ENCODE results near the gene CNPY1. TPM values are rescaled to one million over a fixed set of nuclear protein-coding genes. Genes with fewer than 3 reads are reported as not detected.

The CNPY1 gene
- total and polyA plus RNA-seq, 9 of the 15 experiments (the other 6 are each of a cell fraction or from before 2014, with no cell fraction given), result not detected

DNA sequence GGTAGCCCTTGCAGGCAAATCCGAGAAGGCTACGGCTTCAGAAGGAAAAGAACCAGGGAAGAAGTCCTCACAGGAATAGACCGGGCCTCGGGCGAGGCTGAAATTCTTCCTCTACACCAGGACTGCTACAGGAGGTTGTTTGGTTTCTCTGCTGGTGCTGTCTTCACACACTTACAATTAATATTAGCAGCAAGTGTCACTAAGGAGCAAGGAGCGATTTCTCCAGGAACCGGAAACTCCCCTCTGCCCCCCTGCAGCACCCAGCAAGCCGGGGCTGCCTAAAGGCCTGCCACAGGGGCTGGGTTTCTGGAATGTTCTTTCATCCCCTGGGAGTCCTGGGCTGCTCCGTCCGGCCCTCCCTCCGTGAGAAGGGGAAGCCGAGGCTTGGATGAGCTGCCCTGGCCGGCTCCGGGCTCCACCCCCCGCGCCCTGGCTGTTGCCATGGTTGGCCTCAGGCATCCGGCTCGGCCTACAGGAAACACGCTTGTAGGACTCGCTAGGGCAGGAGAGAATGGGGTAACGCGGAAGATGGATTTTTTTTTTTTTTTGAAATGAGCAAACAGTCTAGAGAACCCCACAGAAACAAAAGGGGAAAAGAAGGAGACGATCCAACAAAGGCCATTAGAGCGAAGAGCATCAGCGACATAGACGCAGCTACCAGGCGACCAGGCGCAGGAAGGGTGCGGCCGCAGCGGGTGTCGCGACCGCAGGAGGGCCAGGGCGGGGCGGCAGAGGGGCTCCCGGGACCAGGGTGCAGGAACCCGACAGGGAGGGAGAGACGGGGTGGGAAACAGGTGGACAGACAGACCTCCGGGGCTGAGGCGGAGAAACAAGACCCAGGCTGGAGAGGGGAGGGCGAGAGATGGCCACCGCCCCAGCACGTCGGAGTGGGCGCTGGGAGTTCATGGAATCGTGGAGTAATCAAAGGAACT lies 55.4 kb downstream of the CNPY1 start (continued):
- TF ChIP-seq ZNF282 (CRISPR knock-in tag; IDR thresholded peaks at IDR 0.05) (no peak), CREBBP (IDR thresholded peaks at IDR 0.05; ENCODE audit: low read depth, low read length) (no peak), MCM5 (IDR thresholded peaks at IDR 0.05; ENCODE audit: low read depth) (no peak), POLR2AphosphoS2 (IDR thresholded peaks at IDR 0.05; ENCODE audit: low read length) (no peak), ZNF408 (CRISPR knock-in tag; IDR thresholded peaks at IDR 0.05; ENCODE audit: low read depth) (no peak), HCFC1 (IDR thresholded peaks at IDR 0.05; ENCODE audit: low read depth, low read length) (no peak), TEAD2 (tag; IDR thresholded peaks at IDR 0.05) (no peak), MAFF (IDR thresholded peaks at IDR 0.05; ENCODE audit: low read length) (no peak)
- TF ChIP-seq, protein P1, sequence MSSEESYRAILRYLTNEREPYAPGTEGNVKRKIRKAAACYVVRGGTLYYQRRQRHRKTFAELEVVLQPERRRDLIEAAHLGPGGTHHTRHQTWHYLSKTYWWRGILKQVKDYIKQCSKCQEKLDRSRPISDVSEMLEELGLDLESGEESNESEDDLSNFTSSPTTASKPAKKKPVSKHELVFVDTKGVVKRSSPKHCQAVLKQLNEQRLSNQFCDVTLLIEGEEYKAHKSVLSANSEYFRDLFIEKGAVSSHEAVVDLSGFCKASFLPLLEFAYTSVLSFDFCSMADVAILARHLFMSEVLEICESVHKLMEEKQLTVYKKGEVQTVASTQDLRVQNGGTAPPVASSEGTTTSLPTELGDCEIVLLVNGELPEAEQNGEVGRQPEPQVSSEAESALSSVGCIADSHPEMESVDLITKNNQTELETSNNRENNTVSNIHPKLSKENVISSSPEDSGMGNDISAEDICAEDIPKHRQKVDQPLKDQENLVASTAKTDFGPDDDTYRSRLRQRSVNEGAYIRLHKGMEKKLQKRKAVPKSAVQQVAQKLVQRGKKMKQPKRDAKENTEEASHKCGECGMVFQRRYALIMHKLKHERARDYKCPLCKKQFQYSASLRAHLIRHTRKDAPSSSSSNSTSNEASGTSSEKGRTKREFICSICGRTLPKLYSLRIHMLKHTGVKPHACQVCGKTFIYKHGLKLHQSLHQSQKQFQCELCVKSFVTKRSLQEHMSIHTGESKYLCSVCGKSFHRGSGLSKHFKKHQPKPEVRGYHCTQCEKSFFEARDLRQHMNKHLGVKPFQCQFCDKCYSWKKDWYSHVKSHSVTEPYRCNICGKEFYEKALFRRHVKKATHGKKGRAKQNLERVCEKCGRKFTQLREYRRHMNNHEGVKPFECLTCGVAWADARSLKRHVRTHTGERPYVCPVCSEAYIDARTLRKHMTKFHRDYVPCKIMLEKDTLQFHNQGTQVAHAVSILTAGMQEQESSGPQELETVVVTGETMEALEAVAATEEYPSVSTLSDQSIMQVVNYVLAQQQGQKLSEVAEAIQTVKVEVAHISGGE (CRISPR knock-in tag; IDR thresholded peaks at IDR 0.05), result no peak
- TF ChIP-seq, protein P2, sequence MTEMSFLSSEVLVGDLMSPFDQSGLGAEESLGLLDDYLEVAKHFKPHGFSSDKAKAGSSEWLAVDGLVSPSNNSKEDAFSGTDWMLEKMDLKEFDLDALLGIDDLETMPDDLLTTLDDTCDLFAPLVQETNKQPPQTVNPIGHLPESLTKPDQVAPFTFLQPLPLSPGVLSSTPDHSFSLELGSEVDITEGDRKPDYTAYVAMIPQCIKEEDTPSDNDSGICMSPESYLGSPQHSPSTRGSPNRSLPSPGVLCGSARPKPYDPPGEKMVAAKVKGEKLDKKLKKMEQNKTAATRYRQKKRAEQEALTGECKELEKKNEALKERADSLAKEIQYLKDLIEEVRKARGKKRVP (CRISPR knock-in tag; IDR thresholded peaks at IDR 0.05), result no peak
- TF ChIP-seq, protein P3, sequence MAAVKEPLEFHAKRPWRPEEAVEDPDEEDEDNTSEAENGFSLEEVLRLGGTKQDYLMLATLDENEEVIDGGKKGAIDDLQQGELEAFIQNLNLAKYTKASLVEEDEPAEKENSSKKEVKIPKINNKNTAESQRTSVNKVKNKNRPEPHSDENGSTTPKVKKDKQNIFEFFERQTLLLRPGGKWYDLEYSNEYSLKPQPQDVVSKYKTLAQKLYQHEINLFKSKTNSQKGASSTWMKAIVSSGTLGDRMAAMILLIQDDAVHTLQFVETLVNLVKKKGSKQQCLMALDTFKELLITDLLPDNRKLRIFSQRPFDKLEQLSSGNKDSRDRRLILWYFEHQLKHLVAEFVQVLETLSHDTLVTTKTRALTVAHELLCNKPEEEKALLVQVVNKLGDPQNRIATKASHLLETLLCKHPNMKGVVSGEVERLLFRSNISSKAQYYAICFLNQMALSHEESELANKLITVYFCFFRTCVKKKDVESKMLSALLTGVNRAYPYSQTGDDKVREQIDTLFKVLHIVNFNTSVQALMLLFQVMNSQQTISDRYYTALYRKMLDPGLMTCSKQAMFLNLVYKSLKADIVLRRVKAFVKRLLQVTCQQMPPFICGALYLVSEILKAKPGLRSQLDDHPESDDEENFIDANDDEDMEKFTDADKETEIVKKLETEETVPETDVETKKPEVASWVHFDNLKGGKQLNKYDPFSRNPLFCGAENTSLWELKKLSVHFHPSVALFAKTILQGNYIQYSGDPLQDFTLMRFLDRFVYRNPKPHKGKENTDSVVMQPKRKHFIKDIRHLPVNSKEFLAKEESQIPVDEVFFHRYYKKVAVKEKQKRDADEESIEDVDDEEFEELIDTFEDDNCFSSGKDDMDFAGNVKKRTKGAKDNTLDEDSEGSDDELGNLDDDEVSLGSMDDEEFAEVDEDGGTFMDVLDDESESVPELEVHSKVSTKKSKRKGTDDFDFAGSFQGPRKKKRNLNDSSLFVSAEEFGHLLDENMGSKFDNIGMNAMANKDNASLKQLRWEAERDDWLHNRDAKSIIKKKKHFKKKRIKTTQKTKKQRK (IDR thresholded peaks at IDR 0.05; ENCODE audit: borderline replicate concordance, low read depth, low read length), result no peak

All from K562 (cell line).